Stimulated activated CD8-positive, alpha-beta memory T cell treated with anti-CD3 and anti-CD28 coated beads, Interleukin-4, amount 100 ng/mL, for 48 hours (primary cell): Measurements from ENCODE around the gene CD81.

Experiments
- DNase-seq: peaks from one replicate; pipeline ENCODE4 v3.0.0-alpha.2; 2020

CD81 gene

DNA sequence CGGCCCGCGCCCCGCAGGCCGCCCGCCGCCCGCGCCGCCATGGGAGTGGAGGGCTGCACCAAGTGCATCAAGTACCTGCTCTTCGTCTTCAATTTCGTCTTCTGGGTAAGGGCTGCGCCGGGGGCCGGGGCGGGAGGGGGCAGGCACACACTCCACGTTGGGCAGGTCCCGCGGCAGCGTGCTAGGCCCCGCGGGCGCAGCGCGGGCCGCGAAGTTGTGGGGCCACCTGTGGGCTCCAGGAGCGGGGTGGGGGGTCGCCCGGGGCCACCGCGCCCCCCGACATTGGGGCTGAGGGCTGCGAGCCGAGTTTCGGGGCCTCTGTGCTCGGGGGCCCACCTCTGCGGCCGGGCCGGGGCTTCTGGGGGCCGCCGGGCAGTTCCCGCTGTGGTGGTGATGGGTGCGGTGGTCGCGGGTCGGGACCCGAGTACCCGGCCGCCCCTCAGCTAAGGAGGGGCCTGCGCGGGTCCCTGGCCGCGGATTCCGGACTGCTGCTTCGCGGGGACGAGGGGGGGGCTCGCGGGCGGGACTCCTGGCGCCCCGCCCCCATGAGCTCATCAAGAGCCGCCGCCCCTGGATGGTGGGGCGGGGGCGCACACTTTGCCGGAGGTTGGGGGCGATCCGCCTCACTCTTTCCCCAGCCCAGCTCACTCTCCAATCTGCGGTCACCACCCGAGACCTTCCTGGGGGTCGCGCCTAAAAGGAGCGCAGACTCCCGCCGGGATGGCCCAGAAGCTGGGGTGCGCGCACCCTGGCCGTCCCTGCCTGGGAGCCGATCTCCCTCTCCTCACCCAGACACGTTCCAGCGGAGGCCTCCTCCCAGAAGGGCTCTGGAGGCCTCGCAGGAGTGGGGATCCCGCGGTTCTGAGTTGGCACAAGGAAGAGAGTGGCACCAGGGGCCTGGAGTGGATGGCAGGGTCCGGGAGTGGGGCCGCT, 667 bp downstream of the CD81 start:
- peak; percentile 67 for DNase-seq

DNA sequence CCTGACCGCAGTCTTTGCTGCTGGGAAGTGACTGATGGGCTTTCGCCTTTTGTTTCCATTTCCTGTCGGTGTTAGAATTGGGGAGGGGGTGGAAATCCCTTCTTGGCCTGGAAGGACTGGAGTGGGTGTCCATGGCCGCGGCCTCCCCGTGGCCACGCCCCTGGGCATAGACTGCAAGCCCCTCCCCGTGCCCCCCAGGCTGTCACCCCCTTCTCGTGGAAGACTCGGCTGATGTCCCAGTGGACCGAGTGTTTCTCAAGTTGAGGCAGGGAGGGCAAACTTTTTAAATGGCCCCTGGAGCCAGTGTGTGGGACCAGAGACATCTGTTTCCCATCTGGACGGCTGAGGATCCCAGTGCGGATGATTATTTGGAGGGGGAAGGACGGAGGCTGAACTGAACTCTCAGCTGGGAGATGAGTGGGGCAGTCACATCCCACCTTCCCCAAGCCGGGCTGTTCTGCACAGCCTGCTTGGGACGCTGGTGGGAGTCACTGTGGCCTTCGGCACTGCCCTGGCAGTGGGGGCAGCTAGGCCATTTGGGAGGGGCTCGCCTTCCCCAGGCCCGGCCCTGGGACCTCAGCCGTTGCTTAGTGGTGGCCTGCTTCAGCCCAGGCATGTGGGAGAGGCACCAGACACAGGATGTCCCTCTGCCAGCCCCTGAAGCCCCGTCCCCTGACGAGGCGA, 1.6 kb downstream of the CD81 start:
- no peak for DNase-seq

DNA sequence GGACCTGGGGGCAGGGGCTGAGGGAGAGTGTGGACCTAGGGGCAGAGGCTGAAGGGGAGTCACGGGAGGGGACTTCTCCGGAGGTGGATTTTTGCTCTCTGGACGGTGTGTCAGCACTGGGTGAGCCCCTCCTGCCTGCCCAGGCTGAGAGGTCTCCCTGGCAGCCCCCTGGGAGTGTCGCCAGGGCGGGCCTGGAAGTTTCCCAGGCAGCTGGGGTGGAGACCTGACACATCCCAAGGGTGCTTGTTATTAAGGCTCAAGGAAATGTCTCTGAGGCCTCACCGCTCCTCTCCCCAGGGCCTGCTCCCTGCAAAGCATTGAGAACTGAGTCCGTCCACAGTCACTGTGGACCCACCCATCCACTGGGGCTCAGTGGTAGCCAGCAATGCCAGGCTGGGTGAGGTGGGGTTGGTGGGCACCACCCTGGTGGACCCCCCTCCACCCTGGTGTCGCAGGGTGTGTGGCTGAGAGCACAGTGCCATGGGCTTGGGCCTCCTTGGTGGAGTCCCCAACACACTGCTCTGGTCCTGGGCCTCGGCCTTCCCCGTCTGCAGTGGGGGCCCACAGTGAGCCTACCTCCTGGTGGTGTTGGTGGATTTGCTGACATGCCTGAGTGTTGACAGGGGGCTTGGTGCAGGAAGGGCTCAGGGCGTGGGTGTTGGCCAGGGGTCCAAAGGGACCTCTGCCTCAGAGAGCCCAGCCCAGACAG, 2.5 kb downstream of the CD81 start:
- no peak for DNase-seq

DNA sequence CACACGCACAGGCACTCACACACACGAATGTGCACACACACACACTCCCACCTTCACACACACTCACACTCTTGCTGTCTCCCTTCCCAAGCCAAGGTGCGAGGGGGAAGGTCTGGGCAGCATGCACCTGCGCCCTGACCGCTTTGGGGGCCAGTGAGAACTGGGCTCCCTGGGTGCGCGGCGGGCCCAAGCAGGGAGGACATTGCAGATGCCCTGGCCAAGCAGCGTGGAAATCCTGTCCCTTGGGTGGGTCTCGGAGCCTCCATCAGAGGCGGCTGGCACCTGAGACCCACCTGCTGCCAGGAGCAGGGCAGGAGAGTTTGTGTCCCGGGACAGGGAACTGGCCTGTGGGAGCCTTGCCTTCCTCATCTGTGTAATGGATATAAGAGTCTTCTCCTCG, 3.3 kb downstream of the CD81 start:
- DNase-seq, result no peak

DNA sequence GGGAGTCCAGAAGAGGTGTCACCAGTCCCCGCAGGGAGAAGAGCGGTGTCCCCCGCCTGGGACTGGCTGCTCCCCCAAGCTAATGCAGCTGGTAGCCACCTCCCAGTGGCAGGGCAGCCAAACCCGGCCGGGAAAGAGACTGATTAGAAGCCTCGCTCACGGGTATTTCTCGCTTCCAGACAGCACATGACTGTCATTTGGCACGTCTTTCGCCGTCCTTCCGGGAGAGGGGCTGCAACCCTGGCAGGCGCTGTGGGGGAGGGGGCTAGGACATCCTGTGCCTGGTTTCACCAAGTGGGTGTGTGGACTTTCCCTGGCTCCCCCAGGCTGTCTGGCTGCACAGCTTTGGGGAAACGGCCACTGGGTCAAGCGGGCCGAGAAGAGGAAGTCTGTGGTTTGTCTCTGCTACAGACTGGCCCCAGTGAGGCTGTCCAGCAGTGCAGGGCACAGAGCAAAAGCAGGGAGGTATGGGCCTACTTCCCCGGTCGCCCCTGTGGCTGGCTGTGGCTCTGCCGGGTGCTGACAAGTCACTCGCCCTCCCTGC, 3.8 kb downstream of the CD81 start:
- no peak for DNase-seq

DNA sequence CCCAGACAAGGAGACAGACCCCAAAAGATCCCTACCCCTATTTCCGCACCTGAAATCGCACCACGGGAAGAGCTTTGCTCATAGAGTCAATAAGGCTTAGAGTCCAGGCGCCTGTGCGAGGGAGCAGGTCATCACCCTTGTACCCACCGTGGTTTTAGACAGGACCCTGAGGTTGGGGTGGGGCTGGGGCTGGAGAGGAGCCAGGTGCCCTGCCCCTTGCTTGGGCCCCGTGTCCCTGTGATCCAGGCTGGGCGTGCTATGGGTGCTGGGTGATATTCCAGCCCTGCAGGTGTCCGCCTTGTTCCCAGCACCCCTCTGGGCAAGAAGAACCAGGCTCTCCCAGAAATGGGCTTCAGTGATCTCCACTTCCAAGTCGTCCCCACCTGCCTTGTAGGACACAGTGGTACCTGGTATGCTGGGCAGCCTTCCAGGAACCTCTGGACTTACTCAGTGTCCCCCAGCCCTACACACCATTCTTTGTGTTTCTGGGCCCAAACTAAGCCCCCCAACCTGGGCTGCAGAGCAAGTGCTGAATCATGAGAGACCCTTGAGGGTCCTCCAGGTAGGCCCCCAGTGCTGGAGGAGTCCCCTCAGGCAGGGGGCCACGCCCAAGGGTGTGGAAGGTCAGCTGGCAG, 4.5 kb downstream of the CD81 start:
- DNase-seq, result no peak

DNA sequence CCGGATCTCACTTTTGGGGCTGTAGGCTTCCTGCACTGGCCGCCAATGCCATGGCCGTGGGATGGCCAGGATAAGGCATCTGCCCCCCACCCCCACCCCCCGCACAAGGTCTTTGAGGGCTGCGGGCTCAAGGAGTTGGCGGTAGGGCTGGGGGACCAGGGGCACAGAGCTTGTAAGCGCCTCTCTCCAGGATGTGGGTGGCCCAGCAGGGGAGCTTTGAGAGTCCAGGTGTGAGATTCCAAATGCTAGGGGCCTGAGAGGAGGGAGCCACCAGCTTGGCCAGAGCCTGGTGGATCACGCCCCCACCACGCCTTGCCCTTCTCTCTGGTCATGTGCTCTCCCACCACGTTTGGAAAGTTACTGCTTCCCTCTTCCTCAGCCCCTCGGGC, 5.0 kb downstream of the CD81 start:
- DNase-seq, result no peak

DNA sequence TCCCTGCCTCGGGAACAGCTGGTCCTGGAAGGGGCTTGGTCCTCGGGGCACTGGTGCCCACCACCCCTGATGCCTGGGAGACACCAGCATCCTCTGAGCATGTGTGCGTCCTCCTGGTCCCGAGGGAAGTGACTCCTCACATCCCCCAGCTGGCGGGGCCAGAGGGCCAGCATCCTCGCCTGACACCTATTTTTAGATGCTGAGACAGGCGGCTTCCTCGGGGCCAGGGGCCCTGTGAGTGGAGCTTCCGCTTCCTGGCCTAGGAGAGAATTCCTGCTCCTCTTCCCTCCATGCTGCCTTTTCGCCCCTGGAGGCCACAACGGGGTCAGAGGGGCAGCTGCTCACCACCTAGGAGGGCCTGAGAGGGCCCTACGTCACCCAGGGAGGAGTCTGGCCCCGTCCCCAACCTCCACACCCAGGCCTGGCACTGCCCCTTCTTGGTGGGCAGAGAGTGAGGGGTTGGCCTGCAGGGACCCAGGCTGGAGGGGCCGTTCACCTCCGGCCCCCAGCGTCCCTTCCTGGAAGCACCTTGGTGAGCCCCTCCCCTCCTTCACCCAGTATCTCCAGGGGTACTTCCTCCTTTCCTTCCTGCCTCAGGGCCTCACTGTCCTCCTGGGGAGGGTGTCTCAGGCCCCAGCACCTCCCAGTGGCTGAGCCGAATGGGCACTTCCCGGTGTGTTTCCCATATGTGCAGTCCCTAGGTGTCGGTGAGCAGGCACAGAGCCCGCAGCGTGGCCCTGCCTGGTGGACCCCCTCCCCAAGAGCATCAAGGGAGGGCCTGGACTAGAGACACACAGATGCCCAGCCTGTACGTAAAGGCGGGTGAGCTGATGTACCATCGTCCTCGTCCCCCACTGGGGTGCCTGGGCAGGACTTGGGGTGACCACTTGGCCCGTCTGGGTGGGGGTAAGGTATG, 6.1 kb downstream of the CD81 start:
- no peak for DNase-seq

DNA sequence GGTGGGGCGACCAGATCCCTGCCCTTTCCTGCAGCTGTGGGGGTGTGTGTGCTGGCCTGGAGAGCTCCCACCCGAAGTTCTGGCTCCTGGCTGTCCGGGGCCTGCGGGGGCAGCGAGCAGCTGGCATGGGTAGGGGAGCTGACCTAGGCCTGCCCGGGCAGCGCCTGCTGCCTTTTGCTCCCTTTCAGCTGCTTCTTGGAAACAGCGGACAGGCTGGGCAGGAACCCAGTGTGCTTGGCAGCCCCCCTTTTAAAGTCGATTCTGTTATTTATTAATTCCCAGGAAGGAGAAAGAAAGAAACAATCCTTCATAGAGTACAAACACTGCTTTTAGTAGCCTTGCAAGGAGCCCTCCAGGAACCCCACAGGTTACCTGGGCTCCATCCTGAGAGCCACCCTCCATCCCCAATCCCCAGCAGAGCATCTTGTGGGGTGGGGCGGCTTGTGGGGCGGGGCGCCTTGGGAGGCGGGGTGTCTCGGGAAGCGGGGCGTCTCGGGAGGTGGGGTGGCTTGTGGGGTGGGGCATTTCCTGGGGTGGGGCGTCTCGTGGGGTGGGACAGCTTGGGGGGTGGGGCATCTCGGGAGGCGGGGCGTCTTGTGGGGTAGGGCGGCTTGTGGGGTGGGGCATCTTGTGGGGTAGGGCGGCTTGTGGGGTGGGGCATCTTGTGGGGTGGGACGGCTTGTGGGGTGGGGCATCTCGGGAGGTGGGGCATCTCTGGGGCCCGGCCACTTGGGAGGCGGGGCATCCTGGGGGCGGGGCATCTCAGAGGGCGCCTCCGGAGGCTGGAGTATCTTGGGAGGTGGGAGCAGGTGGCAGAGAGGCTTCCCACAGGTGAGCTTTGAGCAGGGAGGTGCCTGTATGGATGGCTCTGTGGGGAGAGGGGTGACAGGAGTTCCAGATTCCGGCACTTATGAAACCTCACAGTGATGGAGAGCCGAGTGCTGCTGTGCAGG, 7.0 kb downstream of the CD81 start:
- peak; percentile 57 for DNase-seq

DNA sequence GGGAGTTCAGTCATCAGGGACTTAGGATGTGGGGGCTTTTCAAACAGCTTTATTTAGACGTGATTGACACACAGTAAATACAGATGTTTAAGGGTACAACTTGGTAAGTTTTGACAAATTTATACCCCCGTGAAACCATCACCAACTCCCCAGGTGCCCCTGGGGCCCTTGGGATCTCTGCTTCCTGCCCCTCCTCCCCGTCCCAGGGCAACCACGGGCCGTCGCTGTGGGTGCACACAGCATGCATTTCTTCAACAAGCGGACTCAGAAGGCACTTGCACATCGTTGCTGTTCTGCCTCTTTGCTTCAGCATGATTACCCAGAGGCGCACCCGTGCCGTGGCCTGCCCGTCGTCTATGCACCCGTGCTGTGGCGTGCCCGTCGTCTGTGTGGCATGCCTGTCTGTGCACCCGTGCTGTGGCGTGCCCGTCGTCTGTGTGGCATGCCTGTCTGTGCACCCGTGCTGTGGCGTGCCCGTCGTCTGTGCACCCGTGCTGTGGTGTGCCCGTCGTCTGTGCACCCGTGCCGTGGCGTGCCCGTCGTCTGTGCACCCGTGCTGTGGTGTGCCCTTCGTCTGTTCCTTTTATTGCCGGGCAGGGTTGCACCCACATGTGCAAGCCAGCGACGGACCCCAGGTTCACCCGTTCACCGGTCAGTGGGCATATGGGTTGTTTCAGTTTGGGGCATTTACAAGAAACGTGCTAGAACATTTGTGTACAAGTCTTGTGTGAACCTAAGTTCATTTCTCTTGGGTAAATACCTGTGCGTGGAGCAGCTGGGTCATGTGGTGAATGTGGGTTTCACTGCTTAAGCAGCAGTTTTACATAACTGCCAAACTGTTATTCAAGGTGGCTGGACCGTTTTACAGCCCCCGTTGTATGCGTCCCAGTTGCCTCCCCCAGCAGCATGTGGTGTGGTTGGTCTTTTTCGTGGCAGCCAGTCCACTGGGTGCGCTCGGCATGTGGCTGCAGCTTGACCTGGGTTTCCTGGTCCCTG, 8.3 kb downstream of the CD81 start:
- DNase-seq, result no peak

DNA sequence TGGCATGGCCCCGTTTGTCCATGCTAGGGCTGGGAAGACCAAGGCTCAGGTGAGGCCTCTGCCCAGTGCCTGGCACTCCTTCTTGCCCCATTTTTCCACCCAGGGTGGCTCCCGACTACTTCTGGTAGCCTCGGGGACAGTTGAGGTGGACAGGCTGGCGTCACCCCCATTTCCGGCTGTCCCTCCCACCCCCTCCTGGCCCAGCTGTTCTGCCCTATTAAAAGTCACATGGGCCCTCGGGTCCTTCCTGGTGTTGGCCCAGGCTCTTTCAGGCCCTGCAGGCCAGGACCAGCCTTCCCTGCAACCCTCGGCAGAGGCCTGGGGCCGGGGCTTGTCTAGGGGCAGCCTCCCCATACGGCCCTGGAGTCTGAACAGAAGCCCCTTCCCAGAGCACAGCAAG, 9.5 kb downstream of the CD81 start:
- no peak for DNase-seq

DNA sequence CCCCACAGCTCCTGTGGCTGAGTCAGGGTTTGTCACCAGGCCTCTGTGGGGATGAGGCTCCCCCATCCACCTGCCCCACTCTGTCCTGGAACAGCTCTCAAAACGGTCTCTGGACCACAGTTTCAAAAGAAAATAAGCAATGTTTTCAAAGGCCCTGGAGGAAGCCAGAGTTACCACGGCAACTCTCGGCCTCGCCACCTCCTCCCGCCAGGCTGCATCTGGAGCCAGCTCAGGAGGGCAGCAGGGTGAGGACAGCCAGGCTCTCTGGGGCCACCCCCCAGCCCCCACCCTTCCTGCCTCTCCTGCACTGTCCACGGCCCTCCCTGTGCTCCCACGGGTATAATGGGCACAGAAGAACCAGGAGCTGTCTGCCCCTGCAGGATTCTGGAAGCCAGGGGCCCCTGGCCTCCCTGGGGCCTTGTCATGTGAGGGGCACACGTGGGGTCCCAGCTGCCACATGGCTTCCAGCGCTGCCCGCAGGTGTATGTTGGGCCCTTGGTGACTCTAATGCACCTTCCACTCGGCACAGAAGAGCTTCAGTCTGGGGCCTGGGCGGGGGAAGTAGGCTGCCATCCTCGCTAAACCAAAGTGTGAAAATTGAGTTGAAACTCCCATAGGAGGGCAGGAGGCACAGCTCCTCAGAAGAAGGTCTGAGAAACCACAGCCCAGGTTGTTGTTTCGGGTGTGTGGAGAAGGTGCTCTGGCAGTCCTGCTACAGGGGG, 10.3 kb downstream of the CD81 start:
- DNase-seq, result no peak

DNA sequence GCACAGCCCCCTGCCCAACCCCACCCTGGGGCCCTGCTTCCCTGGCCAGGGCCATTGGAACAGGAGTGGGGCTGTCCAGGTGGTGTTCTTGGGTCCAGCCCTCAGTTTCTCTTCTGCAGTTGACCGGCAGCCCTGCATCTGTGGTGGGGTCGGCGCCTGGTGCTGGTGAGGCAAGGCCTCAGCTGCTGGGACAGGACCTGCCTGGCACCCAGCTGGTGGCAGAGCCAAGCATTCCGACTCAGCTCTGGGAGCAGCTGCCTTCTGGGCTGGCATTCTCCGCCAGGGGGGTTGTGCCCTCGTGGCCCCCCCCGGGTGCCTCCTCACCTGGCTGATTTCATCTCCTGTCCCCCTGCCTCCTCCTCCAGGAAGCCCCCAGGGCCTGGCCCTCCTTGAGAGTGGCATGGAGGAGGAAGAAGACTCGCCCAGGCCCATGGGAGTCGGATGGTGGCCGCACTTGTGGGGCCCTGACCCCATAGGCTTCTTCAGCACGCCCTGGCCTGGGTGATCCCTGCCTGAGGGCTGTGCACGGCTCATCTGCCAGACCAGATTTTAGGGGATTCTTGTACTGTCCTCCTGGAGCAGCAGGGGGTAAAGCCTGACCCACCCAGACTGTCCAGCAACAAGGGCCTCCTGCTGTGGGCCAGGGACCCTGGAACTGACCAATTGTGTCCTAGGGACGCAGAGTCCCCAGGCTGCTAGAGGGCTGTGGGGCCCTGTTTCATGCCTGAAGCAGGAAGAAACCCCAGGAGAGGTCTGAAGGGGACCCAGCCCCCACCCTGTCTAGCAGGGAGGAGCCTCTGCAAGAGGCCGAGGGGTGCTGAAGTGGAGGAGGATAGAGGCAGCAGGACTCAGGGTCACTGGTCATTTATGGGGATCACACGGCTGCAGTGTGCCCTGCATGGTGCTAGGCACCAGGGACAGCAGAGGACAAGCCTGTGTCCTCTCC, 11.6 kb downstream of the CD81 start:
- no peak for DNase-seq

DNA sequence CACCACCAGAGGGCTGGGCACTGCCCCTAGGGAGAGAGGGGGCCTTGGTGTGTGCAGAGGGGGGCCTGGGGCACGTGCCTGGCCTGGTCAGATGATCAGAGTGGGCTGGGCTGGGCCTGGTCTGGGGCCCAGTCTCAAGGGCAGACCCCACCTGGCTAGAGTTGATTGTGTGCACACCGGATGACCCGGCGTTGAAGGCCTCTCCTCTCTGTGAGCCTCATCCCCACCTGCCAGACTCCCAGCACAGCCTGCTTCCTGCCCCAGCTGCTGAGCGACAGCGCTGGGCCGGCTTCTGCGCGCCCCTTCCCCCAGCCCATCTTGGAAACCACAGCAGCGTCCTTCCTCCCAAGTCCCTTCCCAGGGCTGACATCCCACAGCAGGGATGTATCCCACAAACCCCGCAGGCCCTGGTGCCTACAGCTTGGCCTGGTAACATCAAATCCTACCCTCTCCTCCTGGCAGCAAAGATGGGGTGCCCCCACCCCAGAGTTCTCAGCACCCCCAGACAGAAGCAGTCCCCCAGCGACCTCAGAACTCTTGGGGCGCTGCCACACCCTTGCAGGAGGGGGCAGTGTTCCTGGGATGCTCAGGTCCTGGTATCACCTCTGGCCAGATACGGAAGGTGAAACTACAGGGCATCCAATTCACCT, 12.4 kb downstream of the CD81 start:
- DNase-seq, result no peak

DNA sequence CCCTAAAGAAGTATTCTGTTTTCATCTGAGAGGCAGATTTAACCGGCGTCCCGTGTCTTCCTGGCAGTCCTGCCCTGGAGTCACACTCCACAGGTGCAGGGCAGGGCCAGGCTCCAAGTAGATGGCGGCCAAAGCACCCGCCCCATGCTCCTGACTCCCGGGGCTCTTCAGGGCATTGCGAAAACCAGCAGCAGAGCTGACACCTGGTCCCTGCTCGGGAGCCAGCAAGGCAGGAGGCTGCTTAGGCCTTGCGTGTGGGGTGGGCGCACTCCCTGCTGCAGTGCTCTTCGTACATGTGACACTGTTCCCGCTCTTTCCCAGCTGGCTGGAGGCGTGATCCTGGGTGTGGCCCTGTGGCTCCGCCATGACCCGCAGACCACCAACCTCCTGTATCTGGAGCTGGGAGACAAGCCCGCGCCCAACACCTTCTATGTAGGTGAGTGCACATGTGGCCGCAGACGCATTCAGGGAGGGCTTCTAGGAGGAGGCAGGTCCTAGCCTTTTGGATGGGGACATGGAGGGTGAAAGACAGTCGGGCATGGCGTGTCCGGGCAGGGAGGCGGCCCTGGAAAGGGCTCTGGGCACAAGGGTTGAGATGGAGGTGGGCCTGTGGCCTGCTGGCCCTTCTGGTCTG, 13.1 kb downstream of the CD81 start:
- no peak for DNase-seq

DNA sequence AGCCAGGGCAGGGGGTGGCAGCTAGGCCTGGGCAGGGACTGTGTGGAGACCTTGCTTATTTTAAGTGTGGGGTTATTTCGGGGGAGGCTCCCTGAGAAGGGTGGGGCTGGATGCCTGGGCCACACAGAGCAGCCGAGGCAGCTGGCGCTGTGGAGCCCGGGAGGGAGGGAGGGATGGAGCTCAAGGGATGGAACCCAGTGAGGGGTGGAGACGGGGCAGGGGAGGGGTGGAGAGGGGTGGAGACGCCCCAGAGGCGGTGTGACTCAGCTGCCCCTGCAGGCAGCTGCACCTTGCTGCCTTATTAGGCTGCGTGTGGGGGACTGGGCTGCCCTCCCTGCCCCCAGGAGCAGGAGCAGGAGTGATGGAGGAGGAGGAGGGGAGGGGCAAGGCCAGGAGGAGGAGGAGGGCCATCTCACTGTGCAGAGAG, 13.6 kb downstream of the CD81 start:
- DNase-seq, result no peak
